Vagina (tissue), 2 donors: ENCODE data around the gene HOXC11. TPM values are rescaled to one million over a fixed set of nuclear protein-coding genes. Genes with fewer than 3 reads are reported as not detected.

Source experiments
- DNase-seq, 2 donors: peaks; one replicate each; pipeline ENCODE4 v3.0.0-alpha.2; 2017; ENCODE audit errors: extremely low spot score in 2 of 2
- H3K27ac ChIP-seq: fragments of 200-600 bp; sonication (generic); one replicate; pipeline ENCODE4 v1.5.1; 2019
- H3K27me3 ChIP-seq: fragments of 200-600 bp; sonication (generic); one replicate; pipeline ENCODE4 v1.5.1; 2019
- H3K36me3 ChIP-seq, 2 donors: fragments of 200-600 bp; sonication (generic); one replicate each; pipeline ENCODE4 v1.5.1; 2017 to 2019
- H3K4me1 ChIP-seq: fragments of 200-600 bp; sonication (generic); one replicate; pipeline ENCODE4 v1.5.1; 2019
- H3K4me3 ChIP-seq, 2 donors: fragments of 200-600 bp; sonication (generic); 1 replicate in 1 of 2; 2 replicates in 1 of 2; pipeline ENCODE4 v1.5.1; 2016 to 2019
- H3K9me3 ChIP-seq: fragments of 200-600 bp; sonication (generic); one replicate; pipeline ENCODE4 v1.5.1; 2019
- CTCF ChIP-seq, 3 experiments: fragments of 450-650 bp in 2 of 3; fragments of 200-600 bp in 1 of 3; sonication (generic) in 1 of 3; IDR thresholded peaks; one replicate each; pipeline ENCODE4 v1.5.1; 2017 to 2019; ENCODE audit warnings: antibody characterized with exemption in 3 of 3, mild to moderate bottlenecking in 2 of 3, moderate library complexity in 2 of 3
- POLR2A ChIP-seq, 2 donors: fragments of 450-650 bp; IDR thresholded peaks; one replicate each; pipeline ENCODE4 v1.6.1; 2017; ENCODE audit warnings: antibody characterized with exemption in 2 of 2, mild to moderate bottlenecking in 2 of 2, moderate library complexity in 2 of 2
- POLR2AphosphoS5 ChIP-seq, 2 donors: sonication (generic); formaldehyde crosslinking; IDR thresholded peaks; one replicate each; pipeline ENCODE4 v1.9.0; 2017; ENCODE audit warnings: antibody characterized with exemption in 2 of 2, mild to moderate bottlenecking in 2 of 2, low read depth in 1 of 2; ENCODE audit not compliant: insufficient read depth in 1 of 2
- intact Hi-C: fragments of 100-400 bp; cut with DNase I; formaldehyde crosslinking; loops from one replicate; pipeline ENCODE4 v1.15.1; 2023
- total RNA-seq: library from RNA; depleted of rRNA; stranded (reverse); fragments of >200 nt; gene quantifications from one replicate; pipeline ENCODE4 v1.2.3, GENCODE V29; 2016

The HOXC11 gene
- total RNA-seq, 1 donor from 2014 or later = not detected

- H3K4me3 ChIP-seq = no peak overlapping the region
- no peak overlapping the region for H3K27ac ChIP-seq
- no peaks in the 10 kb centered on the region for H3K9me3 ChIP-seq
- no peaks in the 10 kb centered on the region for H3K36me3 ChIP-seq
- no peak for DNase-seq
- peaks cover 28% of the 10 kb centered on the region for H3K27me3 ChIP-seq
- H3K4me1 ChIP-seq = peaks cover 22% of the 10 kb centered on the region
- intact Hi-C loops = no loop called here
- TF ChIP-seq POLR2AphosphoS5 (IDR thresholded peaks at IDR 0.05; ENCODE audit: insufficient read depth in 1 of 2, low read depth in 1 of 2) = no peak
- no peak for TF ChIP-seq CTCF (IDR thresholded peaks at IDR 0.05)
- no peak for TF ChIP-seq POLR2A (IDR thresholded peaks at IDR 0.05)
Observed at GRCh38 chr12:54010972-54011664, 38.2 kb downstream of the HOXC11 start.

GRCh38 chr12:54011665-54012532 lies 39.0 kb downstream of the HOXC11 start:
- Histone ChIP-seq H3K9me3 (no peaks in the 10 kb centered on the region), H3K4me1 (peaks cover 22% of the 10 kb centered on the region), H3K36me3 (no peaks in the 10 kb centered on the region), H3K27ac (no peak overlapping the region), H3K4me3 (no peak overlapping the region), H3K27me3 (peaks cover 32% of the 10 kb centered on the region)
- intact Hi-C loops = no loop called here
- no peak for TF ChIP-seq POLR2A (IDR thresholded peaks at IDR 0.05)
- no peak for TF ChIP-seq CTCF (IDR thresholded peaks at IDR 0.05)
- no peak for TF ChIP-seq POLR2AphosphoS5 (IDR thresholded peaks at IDR 0.05; ENCODE audit: insufficient read depth in 1 of 2, low read depth in 1 of 2)
- DNase-seq = no peak

GRCh38 chr12:54012631-54013409 lies 39.9 kb downstream of the HOXC11 start:
- Histone ChIP-seq H3K9me3 (no peaks in the 10 kb centered on the region), H3K4me1 (peaks cover 31% of the 10 kb centered on the region), H3K4me3 (no peak overlapping the region), H3K27ac (no peak overlapping the region), H3K36me3 (no peaks in the 10 kb centered on the region), H3K27me3 (peaks cover 41% of the 10 kb centered on the region)
- TF ChIP-seq POLR2AphosphoS5 (IDR thresholded peaks at IDR 0.05; ENCODE audit: insufficient read depth in 1 of 2, low read depth in 1 of 2) = no peak
- no peak for TF ChIP-seq POLR2A (IDR thresholded peaks at IDR 0.05)
- no peak for TF ChIP-seq CTCF (IDR thresholded peaks at IDR 0.05)
- DNase-seq = no peak
- intact Hi-C loops = no loop called here

- peaks cover 42% of the 10 kb centered on the region for H3K4me1 ChIP-seq
- no peaks in the 10 kb centered on the region for H3K9me3 ChIP-seq
- intact Hi-C loops = loop anchor here (5.0 kb wide), 1 partner anchor 113 kb away; no protein-coding TSS in a partner anchor
- no peak overlapping the region for H3K27ac ChIP-seq
- H3K4me3 ChIP-seq = peak overlapping the region in 1 of 2 donors; percentile 8
- no peaks in the 10 kb centered on the region for H3K36me3 ChIP-seq
- DNase-seq = no peak
- H3K27me3 ChIP-seq = peaks cover 36% of the 10 kb centered on the region
- TF ChIP-seq CTCF (IDR thresholded peaks at IDR 0.05) (no peak), POLR2AphosphoS5 (IDR thresholded peaks at IDR 0.05; ENCODE audit: insufficient read depth in 1 of 2, low read depth in 1 of 2) (no peak), POLR2A (IDR thresholded peaks at IDR 0.05) (no peak)
Observed at GRCh38 chr12:54014377-54015017, 41.6 kb downstream of the HOXC11 start.
